IPS-11a (cell line): Measurements from ENCODE around the gene SEMA3D.

Experiments
- H3K4me3 ChIP-seq: one replicate; pipeline ENCODE4 v1.5.1; 2013; ENCODE audit warnings: low read depth, low read length, control low read depth

SEMA3D gene

DNA sequence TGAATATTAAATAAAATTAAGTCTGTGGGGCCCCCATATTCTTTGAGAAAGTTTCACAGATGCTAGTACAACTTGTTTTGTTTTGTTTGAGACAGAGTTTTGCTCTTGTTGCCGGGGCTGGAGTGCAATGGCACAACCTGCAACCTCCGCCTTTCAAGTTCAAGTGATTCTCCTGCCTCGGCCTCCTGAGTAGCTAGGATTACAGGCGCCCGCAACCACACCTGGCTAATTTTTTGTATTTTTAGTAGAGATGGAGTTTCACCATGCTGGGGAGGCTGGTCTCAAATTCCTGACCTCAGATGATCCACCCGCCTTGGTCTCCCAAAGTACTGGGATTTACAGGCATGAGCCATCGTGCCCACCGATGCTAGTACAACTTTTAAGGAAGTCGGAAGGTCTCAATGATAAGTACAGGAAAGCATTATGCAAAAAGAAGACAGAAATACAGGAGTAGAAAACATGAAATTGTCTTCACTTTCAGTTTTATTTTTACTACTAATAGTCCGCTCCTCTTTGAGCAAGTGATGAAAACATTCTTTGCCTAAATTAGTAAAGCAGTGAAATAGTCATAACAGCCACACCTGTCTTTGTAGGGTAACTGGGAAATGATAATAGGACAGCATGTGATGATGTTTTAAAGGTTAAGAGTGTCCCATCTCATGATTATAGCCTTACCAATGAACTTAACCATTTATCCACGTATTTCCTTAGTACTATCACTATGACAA, 147.5 kb downstream of the SEMA3D start:
- no peak overlapping the region for H3K4me3 ChIP-seq

DNA sequence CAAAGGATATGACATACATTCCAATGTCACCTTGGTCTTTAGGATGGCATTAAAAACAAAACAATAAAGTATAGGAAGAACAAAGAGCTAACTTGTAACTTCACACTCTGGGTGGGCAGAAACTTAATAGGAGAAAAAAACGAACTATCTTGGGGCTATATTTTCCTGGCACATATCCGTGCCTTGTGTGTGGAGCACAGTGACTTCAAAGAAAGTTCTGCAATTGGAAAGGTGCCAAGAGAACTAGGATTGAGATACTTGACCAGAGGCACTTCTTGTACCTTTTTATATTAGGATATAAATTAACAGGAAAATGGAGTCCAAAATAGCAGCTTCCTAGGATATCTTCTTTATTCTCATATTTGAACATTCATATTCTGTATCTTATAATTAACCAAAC, 148.4 kb downstream of the SEMA3D start:
- H3K4me3 ChIP-seq, result no peak overlapping the region

DNA sequence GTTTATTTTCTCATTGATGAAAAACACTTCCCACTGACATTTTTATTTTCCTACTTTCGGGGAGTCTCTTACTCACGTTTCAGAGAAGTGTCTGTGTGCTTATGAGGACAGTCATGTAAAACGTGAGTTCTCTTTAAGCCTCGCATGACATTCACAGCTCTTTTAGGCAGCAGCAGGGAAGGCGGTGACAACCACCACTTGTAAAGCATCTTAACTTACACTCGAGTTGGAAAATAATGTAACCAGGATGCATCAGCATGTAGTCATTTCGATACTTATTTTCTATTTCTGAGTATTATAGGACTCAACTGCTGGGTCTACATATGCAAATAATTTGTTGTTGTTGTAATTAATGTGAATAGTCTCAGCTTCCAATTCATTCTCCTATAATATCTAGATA, 153.6 kb downstream of the SEMA3D start:
- H3K4me3 ChIP-seq, result no peak overlapping the region

DNA sequence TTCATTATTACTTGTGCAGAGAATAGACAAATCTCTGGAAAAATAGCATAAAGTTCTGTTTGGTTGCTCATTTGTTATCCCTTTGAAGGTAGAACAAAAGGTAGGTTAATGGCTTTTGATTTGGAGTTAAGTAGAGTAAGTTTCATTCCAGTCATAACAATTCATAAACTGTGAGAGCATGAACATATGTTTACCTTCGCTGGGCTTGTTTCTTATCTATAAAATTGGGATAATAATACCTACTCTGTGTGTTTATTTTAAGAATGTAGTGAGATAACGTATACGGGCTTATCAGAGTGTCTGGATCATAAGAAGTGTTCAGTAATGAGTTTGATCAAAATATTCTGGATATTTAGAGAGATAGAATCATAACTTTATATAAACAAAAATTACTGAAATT, 155.4 kb downstream of the SEMA3D start:
- no peak overlapping the region for H3K4me3 ChIP-seq

DNA sequence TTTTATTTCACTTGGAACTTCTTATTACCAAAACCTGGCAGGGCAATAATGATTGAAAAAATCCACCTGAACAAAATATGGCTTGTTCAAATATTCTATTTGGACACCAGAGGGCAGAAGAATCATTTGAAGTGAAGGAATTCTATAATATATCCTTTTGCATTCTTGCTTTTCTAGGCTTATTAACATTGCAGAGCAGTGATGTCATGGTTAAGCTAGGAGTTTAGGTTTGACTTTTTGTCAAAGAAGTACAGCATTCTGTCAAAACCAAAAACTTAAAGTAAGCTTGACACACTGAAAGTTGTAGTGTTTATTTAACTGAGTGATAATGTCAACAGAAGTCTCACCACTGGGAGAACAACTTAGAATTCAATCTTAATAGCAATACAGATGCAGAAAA, 156.0 kb downstream of the SEMA3D start:
- H3K4me3 ChIP-seq, result no peak overlapping the region

DNA sequence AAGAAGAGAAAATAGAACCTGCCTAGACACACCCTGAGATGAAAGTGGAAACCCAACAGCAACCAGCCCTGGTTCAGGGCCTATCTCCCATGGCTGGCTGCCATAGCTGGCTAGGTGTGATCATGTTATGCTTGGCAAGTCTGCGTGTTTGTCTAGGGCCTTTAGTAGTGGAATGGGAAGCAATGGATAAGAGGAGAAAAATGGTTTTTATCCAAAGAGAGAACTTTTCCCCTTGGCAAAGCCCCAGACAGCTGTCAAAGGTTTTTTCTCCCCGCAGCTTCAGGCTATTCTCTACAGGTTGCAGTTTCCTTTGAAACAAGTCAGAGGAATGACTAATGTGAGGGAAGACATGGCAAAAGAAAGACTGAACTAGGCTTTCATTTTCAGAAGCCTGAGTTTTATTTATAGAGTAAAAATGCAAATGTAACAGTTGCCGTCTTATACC, 161.5 kb downstream of the SEMA3D start:
- no peak overlapping the region for H3K4me3 ChIP-seq

DNA sequence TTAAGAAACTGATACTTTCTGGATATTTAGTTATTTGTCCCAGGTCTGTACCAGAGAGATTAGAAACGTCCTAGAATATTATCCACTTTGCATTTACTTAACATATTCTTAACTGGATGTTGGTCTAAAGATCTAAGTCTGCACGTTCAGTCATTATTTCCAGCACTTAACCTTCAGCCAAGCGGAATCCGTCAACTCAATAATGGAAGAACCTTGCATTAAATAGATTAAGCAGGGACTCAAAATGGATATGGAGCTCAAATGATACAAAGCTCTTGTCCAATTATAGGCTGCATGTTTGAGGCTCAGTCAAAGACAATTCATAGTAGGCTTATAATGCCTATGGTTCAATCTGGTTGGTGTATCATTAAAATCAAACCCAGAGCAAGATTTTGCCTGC, 162.9 kb downstream of the SEMA3D start:
- no peak overlapping the region for H3K4me3 ChIP-seq

DNA sequence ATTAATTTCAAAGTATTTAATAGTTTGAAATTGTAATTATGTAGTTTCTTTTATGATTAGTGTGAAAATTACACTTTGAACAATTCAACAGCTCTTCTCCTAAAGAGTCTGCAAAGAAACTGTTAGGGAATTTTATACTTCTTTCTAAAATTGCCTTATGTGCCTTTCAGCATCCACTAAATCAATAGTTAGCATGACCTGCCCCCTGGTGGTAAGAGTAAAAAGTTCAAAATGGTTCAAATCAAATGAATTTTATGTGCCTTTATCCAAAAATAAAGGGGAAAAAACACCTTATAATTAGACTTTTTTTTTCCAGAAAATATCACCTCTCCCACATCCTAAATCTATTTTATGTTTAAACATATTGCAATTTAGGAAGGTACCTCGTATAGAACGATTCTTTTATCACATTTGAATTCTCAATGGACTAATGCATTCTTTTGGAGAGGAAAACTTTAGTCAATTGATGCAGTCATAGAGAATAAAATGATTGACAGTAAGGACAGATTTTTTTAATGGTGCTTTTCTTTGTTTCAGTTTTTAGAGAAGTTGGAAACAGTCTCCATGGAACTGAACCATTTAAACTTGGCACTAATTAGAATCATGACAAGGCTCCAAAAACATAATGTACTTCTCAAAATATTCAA, 163.7 kb downstream of the SEMA3D start:
- no peak overlapping the region for H3K4me3 ChIP-seq

DNA sequence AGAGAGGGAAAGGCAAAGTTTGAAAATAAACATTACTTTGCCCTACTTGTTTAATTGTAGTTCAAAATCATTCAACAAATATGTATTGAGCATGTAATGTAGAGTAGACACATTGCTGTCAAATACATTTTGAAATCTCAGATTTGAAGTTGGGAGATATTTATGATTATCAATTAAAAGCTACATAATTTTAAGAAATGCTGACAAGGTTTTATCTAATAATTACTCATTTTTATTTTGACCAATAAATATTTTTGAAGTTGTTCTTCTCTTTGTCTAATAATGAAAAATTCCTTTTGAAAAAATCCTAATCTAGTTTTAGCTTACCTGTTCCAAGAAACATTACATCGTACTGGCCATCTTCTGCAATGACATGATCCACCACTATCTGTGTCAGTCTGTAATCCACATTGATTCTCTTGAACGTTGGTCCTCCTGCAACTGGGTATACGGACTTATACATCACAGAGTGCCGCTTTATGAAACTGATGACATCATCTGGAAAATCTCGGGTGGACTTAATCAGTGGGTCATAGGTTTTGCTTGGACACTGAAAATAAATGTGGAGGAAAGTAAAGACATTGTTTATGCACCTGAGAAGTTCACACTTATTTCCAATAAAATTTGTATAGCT, 164.7 kb downstream of the SEMA3D start:
- no peak overlapping the region for H3K4me3 ChIP-seq

DNA sequence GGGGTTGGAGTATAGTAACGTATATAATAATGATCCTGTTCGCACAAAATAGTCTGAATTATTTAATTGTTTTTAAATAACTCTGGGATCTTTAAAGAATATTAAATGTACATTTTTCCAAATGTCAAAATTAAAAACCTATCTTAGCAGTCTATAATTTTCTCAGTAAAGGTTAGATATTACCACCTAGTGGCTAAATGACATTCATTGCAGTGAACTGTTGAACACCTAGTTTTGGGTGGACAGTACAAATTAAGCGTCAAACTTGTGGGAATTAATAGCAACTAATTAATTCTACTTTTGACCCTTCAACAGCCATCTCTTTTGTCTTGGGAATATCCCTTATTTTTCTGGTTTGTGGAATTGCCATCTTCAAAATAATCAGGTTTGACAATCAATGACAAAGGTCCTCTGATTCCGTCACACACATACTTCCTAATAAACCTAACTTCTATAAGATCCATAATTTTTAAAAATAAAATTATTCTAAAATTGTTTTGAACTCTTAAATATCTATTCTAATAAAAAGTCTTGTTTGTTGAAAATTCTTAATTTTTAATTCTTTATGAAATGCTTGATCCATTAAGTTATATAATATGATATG, 165.7 kb downstream of the SEMA3D start:
- H3K4me3 ChIP-seq, result no peak overlapping the region

DNA sequence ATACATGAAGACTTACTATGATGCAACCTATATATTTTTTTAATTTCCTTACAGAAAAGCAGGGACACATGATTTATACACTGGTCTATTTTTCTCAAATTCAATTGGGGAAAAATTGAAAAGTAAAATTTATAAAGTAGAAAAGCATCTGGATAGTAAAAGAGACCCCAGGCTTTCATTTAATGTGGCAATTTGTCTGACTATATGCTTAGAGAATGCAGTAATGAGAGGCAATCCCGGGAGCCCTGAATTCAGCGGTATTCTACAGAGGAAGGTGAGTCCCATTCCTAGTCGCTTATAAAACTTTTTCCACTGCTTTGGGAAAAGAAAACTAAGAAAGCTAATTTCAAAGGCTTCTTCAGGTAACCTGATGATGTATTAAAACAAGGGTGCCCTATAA, 167.1 kb downstream of the SEMA3D start:
- no peak overlapping the region for H3K4me3 ChIP-seq

DNA sequence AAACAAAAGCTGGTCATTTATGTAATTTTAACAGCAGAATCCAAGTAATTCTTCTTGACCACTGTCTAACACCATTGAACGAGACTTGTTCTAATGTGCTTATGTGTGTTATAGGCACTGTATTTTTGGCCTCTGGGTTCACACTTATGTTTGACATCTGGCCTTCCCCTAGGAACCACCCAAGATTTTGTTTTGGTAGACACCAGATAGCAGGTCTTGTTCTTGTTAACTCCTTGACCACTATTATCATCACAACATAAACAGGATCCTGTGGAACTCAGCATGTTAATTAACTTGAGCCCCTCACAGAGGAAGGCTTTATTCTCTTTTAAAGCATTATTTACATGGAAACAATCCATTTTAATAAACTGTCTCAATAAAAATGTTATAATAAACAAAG, 167.7 kb downstream of the SEMA3D start:
- H3K4me3 ChIP-seq, result no peak overlapping the region

DNA sequence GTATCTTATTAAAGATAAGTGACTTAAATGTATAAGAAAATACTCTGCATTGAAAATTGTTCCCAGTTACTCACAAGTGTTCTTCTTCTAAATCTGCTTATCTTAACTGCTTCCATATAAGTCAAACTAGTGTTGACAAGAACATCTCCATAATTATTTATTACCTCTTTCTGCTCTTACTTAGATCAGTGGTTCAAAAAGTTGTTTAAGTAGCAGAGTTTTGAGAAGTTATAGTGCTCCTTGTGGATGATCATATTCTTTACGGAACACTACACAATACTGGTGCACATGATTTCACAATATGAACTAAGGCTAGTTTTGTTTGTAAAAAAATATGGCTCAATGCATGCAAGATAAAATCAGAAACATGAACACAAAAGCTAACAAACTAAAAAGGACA, 168.4 kb downstream of the SEMA3D start:
- no peak overlapping the region for H3K4me3 ChIP-seq

DNA sequence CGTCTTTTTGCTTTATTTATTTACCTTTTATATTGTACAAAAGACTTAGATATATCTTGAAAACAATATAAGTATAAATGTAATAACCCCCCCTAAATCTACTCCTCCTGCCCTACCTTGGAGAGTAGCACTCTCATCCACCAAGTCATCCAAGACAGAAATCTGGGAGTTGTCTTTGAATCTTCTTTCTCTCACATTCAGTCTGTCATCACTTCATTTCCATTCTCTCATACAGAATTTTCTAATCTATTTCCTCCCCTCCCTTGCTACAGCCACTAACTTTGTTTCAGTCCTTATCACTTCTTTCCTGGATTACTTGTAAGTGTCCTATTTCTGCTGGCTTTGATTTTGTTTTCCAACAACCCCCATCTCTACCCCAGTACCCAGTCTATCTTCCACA, 170.6 kb downstream of the SEMA3D start:
- H3K4me3 ChIP-seq, result no peak overlapping the region

DNA sequence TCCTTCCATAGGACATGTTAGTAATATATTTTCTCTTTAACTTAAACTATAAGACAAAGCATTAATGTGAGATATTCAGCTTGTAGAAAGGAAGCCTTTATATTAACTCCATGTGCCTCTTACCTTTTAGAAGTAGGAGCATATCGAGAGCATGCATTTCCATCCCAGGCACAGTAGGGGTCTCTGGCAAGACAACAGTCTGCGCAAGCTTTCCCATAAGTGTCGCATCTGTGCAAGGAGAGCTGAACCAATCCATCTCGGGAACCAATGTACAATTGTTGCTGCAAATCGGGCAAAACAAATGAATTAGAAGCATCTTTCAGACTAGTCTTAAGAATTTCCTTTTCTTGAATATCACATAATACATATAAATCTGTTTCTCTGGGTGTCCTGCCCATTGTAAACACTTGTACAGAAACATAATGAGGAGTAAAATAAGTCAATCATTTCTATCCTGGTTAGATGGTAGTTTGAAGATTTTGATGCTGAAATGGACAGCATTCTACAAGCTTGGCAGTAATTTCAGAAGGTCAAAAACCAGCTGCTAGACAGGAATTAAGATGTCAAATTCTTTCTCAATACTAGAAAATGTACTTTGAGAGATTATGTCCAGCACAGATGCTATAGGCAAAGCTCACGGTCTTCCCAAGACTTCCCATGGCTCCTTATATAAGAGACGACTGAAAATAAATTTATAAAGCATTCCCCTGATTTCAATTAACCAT, 171.8 kb downstream of the SEMA3D start:
- H3K4me3 ChIP-seq, result no peak overlapping the region

DNA sequence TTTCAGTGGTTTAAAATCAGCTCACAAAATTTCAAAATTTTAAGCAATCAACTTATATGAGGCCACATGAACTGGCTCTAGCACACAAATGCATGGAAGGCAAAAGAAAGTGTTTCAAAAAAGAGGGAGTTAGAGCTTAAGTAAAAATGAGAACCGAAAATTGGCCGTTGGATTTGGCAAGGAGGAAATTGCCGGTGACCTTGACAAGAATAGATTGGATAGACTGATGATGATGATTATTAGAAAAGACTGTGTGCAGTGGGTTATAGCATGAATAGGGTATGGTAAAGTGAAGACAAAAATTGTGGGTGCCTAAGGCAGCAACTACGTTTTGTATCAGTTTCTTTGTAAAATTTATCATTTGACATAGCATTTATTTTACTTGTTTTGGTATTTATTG, 175.7 kb downstream of the SEMA3D start:
- no peak overlapping the region for H3K4me3 ChIP-seq

DNA sequence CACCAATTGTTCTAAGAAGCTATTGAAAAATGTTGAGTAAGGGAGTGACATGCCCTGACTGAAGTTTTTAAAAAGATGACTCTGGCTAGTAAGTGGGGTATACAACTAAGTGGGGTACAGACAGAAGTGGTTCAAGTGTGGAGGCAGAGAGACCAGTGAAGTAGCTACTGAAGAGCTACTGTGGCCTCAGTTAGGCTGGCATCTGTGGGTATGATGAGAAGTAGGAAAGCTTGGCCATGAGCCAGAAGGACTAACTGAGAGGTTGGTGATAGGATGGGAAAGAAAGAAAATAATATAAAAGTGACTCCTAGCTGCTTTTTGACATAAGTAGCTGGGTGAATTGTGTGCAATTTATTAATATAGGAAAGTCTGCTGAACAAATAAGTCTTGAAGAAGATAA, 176.6 kb downstream of the SEMA3D start:
- H3K4me3 ChIP-seq, result no peak overlapping the region

DNA sequence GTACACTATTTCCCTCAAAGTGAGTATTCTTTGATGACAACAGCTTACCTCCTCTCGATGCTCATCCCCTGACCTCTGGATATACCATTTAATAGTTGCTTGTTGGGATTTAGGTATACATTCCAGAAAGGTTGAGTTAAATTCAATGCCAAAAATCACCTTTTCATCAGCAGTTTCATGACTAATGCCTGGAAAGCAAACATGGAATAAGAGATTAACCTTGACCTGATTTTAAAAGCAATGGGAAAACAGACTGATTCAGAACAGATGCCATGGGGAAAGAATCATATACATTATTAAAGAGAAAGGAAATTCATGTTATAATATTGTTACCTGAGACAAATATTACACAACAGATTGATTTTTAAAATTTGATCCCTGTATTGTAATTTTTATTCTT, 180.1 kb downstream of the SEMA3D start:
- no peak overlapping the region for H3K4me3 ChIP-seq

DNA sequence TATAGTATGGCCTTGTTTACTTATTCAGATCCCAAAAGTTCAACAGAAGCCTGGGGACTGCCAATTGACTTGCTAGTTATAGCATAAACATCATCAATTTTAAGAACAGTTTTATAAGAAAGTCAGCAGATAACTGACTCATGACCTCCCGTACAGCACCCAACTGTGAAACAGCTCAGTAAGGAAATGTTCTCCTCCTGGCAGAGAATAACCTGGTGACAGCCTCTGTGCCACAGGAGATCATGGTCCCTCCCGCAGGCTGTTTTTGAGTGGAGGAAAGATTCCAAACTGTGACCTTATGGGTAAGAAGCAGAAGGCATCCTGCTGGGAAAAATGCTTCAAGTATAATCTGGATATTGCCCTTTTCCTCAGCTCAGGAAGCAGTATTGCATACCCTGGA, 182.5 kb downstream of the SEMA3D start:
- no peak overlapping the region for H3K4me3 ChIP-seq

DNA sequence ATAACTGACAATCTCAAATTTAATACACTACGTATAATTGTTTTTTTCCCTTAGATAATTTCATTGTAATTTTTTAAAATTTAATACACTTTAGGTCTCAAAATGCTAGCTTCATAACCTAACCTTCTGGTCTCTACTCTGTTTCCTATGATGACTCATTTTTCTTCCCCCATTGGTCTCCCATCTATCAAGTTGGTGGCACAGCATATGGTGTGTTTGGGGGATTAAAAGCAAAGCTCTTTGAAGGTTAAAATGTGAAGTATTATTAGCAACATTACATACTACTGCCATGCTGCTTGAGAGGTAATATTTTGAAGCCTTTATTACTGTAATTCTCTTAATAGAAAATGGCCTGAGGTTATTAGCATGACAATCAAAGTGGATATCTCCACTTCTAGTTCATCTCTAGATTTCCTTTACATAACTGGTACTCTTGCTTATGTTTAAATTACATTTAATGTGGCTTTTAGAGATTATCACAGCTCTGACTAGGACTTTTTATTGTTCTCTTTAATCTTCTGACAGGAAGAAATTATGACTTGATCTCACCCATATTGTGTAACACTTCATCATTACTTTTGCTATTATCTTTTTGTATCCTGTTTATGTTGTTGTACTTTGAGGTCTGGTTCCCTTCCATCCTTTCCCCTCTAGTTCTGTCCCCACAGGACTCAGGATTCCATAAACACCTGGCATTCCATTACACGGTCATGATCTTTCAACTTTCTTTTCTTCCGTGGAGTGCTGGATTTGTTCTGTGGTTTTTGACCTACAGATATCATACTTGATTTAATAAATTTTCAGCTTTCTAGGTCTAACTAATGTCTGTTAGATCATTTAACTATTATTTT, 185.1 kb downstream of the SEMA3D start:
- no peak overlapping the region for H3K4me3 ChIP-seq
